VCaP (cell line): ENCODE measurements around the gene IQCC.
A peak's percentile ranks its signal among the peaks of the same experiment; 100 is the strongest.

Experiments used
- H3K27ac ChIP-seq: fragments of 450-650 bp; 2 replicates; pipeline ENCODE4 v1.5.1; 2017
- TF ChIP-seq, protein P1 (sequence below): fragments of 450-650 bp; conservative IDR thresholded peaks from 2 replicates; pipeline ENCODE4 v1.5.1; 2017; ENCODE audit warnings: mild to moderate bottlenecking, moderate library complexity

IQCC gene

DNA sequence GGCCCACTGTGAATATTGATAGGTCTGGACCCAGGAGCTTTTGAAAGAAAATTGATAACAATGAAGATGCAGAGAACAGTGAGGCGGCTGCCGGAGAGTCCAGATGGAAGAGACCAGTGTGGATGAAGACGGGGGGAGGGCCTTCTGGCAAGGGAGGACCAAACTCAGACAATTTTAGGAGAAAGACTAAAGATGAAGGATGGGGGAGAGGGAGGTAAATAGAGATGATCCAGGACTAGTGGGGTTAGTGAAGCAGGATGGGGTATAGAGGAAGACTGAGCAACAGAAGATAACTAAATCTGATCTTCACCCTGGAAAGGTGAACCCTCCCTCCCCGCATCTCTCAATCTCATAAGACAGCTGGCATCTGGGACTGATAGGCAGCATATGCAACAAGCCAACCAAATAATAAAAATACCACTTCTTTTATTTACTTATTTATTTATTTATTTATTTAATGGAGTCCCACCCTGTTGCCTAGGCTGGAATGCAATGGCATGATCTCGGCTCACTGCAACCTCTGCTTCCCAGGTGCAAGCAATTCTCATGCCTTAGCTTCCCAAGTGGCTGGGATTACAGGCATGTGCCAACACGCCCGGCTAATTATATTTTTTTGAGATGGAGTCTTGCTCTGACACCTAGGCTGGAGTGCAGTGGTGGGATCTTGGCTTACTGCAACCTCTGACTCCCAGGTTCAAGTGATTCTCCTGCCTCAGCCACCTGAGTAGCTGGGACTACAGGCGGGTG lies 27.3 kb downstream of the IQCC start:
- TF ChIP-seq, protein P1, sequence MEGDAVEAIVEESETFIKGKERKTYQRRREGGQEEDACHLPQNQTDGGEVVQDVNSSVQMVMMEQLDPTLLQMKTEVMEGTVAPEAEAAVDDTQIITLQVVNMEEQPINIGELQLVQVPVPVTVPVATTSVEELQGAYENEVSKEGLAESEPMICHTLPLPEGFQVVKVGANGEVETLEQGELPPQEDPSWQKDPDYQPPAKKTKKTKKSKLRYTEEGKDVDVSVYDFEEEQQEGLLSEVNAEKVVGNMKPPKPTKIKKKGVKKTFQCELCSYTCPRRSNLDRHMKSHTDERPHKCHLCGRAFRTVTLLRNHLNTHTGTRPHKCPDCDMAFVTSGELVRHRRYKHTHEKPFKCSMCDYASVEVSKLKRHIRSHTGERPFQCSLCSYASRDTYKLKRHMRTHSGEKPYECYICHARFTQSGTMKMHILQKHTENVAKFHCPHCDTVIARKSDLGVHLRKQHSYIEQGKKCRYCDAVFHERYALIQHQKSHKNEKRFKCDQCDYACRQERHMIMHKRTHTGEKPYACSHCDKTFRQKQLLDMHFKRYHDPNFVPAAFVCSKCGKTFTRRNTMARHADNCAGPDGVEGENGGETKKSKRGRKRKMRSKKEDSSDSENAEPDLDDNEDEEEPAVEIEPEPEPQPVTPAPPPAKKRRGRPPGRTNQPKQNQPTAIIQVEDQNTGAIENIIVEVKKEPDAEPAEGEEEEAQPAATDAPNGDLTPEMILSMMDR, result no peak
- no peak overlapping the region for H3K27ac ChIP-seq

DNA sequence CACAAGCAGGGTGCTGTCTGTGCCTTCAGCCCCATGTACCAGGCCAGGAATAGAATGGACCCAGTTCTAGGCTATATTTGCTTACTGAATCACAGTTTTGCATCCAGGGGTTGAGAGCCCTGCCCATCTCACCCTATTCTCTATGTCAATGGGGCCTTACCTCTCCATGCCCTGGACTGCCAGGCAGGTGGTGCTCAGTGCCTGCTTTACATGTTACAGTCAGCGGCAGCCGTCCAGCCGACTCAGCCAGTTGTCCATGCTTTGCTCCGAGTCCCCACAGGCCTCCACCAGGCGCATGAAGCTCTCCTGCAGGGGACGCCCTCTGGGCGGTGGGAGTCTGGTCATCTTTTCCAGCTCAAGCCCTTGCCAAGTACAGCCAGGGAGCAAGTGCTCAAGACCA lies 29.3 kb downstream of the IQCC start:
- H3K27ac ChIP-seq, result no peak overlapping the region
- TF ChIP-seq, protein P1, result 0 out of 2 replicates have a peak, but pooled peaks have one; percentile 8

DNA sequence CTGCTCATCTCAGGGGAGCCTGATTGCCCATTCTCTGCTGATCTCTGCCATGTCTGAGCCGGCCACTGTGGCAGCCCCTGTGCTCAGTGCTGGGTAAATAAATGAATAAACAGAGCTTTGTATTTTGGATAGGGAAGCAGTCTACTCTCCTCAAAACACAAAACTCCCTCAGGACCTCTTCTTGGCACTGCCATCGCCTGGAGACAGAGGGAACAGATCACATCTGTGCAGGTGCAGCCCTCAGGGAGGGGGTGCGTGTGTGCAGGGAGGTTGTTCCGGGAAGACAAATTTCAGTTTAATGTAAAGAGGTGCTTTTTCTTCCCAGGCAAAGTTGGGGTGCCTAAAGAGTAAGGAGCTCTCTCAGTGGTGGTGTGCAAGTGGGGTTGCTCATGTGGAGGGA lies 33.9 kb downstream of the IQCC start:
- peak overlapping the region; percentile 84 for H3K27ac ChIP-seq
- TF ChIP-seq, protein P1, result no peak

DNA sequence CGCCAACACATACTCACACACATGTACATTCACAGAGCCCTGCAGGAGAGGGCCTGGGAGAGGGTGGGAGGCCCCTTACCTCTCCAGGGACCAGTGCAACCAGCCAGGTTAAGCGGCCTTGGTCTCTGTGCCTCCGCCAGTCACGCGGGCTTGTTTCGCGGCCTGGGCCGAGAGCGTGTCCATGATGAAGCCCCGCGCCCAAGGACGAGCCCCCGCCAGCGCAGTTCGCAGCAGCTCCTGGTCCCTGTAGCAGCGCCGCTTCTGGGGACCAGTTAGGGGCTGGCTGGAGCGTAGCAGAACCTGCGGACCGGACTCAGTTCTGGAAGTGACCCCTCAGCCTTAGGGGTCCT lies 34.3 kb downstream of the IQCC start:
- TF ChIP-seq, protein P1, result no peak
- H3K27ac ChIP-seq, result peak overlapping the region; percentile 84

DNA sequence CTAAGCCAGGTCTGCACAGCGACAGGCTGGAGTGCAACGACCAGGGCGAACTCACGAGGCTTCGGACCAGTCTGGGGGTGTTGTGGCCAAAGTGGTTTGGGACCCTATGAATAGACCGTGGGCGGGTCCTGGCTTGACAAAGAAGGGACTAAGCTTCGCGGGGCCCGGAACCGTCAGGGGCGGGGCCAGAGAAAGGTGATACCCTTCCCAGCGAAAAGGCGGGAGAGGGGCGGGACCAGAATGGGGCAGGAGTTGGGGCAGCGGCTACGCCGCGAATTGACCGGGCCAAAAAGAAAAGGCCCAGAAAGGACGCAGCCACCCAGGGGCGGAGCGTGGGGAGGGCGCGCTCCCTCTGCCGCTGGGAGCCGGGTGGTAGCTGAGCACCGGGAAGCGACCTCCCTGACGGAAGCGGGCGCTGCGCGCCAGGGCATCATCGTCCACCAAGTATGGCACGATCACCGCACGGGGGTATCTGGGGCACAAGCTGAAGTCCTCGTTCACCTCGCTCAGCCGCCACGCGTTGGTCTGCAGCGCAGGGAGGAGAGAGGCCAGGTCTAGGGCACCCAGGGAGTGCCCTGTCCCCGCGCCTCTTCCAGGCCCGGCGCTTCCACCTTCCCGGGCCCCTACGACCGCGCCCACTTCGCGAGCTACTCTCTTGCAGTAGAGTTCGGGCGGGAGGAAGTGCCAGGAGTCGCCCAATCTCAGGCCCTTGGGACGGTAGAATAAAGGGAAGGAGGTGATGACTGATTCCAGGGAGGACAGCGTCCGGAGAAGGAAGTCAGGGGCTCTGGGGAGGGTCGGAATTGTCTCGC lies 34.9 kb downstream of the IQCC start:
- TF ChIP-seq, protein P1, result peak; percentile 42
- peak overlapping the region; percentile 84 for H3K27ac ChIP-seq

DNA sequence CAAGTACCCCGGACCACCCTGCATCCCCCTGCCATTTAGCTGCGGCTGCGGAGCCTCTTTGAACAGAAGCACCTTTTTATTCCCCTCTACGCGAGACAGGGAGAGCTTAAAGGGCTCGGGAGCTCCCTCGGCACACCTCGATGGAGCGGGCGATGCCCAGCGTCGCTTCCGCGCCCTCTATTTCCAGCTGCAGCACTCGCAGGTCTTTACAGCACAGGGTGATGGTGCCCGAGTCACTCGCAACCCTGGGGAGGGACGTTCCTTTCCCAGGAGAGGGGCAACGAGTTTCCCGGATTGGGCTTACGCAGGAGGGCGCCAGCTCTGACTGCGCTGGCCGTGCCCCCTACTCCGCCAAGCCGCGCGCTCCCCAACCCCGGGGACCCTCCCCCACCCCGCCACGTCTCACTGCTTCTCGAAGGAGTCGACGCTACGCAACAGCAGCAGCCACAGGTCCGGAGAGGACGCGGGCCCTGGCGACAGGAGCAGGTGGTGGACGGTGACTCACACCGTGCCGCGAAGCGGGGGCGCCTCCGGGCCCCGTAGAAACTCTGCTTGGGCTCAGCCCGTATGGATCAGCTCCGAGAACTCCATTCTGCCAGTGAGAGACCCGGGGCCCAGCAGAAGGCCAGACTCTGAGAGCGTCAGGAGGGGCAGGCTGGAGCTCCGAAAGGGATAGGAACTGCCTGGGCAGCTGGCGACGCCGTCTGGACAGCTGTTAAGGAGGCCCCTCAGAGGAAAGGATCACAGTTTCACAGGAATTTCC lies 35.7 kb downstream of the IQCC start:
- H3K27ac ChIP-seq, result peak overlapping the region; percentile 84
- TF ChIP-seq, protein P1, result no peak

DNA sequence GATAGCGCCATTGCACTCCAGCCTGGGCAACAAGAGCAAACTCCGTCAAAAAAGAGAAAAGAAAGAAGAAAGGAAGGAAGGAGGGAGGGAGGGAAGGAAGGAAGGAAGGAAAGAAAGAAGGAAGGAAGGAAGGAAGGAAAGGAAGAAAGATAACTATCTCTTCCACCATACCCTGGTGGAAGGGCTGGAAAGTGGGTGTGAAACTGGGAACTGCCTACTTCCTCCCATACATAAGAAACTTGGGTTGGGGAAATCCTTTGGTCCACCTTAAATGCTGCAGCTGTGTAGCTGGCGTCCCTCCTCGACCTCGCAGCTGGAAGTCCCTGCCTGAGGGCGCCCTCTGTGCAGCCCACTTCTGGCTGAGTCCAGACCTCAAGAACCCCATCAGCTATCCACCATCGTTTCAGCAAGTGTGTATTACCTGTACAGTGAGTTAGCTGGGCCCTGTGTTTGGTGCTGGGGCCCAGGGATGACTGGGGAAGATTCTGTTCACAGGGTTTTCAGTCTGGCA lies 36.9 kb downstream of the IQCC start:
- H3K27ac ChIP-seq, result peak overlapping the region; percentile 84
- TF ChIP-seq, protein P1, result no peak
